Medulla oblongata (tissue), 1 donor: ENCODE data around the gene DEFB124.
A peak's percentile ranks its signal among the peaks of the same experiment; 100 is the strongest.
"Not testable (repeated sequence)": the region's sequence is repeated elsewhere in the genome, so short reads cannot be mapped to it uniquely, and the experiment has no call there.

Experiments used
- DNase-seq: peaks from one replicate; pipeline ENCODE4 v3.0.0-alpha.2; 2015; ENCODE audit errors: extremely low spot score

Gene DEFB124, protein sequence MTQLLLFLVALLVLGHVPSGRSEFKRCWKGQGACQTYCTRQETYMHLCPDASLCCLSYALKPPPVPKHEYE

DNA sequence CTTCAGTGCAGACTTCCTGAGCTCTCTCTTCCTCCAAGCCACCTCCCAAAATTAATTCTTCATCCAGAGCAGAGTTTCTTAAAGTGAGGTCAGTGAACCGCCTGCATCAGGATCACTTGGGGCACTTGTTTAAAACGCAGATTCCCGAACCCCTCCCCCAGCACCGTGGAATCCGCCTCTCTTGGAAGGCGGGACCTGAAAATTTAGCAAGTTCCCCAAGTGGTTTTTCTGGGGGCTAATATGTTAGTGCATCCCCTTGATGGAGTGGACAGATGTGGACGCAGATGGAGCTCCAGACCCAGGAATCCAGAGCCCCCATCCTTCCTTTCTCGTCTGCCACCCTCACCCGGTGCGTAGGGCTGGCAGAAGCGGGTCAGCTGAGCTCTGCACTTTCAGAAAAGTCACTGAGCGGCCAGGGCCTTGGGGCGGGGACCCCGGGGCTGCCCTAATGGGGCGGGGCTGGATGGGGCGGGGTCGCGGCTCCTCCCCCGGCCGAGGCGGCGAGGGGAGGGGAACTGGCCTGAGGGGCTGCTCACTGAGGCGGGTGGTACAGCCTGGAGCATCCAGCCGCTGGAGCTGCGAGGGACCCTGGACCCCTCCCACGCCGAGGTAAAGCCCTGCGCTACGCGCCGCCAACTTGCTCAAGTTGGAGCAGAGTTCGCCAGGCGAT lies at the start of gene DEFB124, which contains the start of gene REM1:
TSS of gene DEFB124 (minus strand) at position 370 of the 670 bp plus-strand sequence. CDS start 2,114 bp downstream, outside the sequence.
TSS of gene REM1 (plus strand) at position 531 of the 670 bp plus-strand sequence. CDS start 1,158 bp downstream, outside the sequence.
- no peak for DNase-seq

DNA sequence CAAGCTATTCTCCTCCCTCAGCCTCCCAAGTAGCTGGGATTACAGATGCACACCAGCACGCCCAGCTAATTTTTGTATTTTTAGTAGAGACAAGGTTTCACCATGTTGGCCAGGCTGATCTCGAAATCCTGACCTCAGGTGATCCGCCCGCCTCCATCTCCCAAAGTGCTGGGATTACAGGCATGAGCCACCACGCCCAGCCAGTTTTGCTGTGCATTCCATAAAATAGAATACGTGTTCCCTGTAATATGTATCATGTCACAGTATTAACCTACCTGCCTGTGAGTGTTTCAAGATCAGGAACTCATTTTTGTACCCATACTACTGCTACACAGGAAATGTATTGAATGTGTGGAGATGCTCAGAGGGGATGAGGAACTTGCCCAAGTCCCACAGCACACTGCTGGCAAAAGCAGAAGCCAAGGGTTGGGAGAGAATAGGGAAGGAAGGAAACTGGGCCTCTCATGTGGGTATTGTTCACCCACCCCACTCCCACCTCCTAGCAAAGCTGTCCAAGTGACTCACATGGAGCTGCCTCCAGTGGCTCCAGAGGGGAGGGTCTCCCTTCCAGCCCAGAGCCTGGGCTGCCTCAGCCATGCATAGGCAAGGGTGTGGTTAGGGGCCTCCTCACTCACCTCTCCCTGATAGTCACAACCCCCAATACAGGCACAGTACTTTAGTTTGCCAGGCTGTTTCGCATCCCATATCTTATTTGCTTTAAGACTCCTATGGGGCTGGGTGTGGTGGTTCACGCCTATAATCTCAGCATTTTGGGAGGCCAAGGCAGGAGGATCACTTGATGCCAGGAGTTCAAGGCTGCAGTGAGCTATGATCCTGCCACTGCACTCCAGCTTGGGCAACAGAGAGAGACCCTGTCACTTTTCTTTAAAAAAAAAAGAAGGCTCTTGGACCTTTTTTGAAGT lies 48.7 kb upstream of the DEFB124 start:
- DNase-seq = peak; percentile 66

DNA sequence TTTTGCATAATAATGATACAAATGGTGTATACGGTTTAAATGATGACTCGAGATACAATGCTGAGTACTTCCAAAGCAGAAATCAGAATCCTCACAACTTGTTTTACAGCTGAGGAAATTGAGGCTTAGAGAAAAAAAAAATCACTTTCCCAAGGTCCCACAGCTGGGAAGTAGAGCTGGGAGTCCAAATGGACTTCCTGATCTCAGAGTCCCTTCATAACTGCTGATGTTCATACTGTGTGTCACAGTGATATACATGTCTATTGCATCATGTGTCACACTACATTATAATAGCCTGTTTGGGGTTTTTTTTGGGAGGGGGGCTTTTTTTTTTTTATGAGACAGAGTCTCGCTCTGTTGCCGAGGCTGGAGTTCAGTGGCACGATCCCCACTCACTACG lies 47.8 kb upstream of the DEFB124 start:
- no peak for DNase-seq

DNA sequence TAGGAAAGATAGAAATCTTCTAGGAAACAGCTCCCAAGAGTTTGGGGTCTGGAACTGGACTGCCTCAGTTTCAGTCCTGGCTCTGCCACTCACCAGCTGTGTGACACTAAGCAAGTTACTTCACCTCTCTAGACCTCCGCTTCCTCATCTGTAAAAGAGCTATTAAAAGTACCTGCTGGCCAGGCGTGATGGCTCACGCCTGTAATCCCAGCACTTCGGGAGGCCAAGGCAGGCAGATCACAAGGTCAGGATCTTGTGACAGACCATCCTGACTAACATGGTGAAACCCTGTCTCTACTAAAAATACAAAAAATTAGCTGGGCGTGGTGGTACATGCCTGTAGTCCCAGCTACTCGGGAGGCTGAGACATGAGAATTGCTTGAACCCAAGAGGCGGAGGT lies 46.3 kb upstream of the DEFB124 start:
- DNase-seq = not testable (repeated sequence)

DNA sequence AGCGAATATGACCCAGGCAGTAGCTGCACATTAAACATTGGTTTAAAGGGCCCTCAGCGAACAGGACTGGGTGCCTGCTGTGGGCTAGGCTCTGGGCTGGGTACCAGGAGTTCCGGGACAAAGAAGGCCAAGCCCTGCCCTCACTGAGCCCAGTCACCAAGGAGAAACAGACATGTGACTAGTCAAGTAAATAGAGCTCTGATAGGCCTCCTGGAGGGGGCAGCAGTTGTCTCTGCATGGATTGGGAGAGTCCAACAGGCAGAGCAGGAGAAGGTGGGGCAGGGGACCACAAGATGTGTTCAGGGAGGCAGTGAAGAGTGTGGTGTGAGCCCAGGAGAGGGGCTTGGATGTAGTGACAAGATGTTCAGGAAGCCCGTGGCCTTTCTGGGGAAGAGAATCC lies 42.4 kb upstream of the DEFB124 start:
- DNase-seq = peak; percentile 47

DNA sequence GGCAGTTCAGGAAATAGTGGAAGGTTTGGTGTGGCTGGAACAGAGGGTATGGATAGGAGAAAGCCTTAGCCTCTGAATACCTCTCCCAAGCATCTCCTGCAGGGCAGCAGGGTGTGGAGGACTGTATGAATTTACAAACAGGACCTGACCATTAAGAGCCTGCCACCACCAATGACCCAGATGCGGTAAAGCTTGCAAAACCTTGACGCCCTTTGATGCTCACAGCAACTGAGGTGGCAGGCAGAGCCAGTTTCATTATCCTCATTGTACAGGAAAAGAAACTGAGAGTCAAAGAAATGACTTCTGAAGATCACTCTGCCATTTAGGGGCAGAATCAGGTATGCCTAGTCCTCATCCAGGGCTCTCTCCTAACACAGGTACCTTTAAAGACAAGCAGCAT lies 41.7 kb upstream of the DEFB124 start:
- no peak for DNase-seq

DNA sequence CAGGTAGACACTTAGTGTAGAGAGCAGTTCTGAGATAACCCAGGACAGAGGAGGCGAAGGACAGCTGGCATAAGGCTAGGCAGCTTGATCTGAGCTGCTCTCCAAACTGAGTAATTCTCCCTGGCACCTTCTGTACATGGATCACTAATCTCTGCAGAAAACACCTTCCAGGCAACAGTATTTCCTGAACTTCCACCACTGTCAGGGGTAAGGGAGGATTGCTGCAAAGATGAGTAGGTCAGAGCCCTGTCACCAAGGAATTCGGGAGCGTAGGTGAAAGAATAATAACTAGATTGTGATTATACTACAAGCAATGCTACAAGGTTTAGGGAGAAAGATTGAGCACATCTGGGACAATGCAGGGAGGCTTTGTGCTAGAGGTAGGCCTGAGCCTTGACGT lies 41.2 kb upstream of the DEFB124 start:
- no peak for DNase-seq

DNA sequence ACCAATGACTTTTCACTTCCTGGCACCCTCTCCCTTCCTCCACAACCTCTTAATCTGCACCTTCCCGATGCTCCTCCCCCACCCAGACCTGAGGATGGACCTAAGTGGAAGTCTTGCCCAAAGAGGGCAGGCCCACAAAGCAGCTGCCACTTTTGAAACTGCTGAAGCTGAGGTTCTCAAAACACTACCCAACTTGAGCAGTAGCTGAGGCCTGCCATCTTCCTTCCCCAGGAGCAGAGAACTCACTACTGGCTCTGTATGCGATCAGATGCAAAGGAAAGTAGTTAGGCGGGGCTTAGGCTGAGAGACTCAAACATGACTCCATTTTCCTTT lies 40.8 kb upstream of the DEFB124 start:
- no peak for DNase-seq

DNA sequence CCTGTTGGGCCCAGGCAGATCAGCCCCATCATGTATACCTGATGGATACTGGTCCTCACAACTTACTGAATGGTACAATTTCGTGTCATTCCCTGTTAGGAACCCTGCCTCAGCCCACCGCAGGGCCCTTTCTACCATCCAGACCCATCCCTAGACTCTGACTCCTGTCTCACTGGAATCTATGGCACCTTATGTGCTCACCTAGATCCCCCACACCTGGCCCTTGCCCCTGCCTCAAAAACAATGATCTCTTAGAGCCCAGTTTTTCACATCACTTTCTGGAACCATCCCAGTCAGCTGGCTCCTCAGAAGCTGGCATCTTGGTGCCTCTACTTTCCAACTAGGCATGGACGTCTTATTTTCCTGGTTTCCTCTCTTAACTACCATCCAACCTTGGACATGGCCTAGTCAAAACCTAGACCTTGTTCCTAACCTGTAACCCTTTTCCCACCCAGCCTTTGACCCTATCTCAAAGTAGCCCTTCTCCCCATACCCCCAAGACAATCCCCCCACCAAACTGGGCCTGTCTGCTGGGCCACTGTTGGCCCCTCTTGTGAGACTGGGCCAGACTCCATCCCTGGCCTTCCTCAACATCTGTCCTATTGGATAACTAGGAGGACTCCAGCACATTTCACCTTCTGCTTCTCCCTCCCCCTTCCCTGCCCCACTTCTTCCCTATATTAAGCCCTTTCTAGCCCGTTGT lies 40.3 kb upstream of the DEFB124 start:
- DNase-seq = no peak

DNA sequence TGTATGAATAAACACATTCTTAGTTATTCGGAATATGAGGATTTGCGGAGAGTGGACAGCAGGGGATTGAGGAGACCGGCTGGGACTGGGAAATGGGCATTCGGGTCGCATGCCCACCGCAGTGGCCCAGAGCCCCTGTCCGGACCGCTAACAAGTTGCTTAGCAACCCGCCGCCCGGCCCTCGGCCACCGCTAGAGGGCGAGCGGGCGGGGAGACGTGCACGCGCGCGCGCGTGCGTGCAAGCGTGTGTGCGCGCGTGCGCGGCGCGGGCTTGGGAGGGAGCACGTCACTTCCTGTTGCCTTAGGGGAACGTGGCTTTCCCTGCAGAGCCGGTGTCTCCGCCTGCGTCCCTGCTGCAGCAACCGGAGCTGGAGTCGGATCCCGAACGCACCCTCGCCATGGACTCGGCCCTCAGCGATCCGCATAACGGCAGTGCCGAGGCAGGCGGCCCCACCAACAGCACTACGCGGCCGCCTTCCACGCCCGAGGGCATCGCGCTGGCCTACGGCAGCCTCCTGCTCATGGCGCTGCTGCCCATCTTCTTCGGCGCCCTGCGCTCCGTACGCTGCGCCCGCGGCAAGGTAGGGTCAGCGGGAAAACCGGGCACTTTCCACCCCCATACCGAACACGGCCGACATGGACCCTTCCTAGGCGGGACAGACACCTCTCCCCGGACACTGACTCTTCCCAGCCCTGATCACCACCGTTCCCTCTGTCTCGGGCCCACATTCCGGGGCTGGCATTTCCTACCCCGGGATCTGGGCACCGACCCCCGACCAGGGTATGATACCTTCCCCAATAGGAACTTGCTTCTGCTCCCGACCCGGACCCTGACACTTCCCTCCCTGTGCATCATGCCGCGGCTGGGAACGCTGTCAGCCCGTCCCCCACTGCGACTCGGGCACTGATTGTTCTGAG lies 39.5 kb upstream of the DEFB124 start, which contains the start of gene HM13:
TSS of gene HM13 (plus strand) at position 289 of the 918 bp plus-strand sequence. CDS start at position 399, 110 bp downstream.
- peak; percentile 94 for DNase-seq

DNA sequence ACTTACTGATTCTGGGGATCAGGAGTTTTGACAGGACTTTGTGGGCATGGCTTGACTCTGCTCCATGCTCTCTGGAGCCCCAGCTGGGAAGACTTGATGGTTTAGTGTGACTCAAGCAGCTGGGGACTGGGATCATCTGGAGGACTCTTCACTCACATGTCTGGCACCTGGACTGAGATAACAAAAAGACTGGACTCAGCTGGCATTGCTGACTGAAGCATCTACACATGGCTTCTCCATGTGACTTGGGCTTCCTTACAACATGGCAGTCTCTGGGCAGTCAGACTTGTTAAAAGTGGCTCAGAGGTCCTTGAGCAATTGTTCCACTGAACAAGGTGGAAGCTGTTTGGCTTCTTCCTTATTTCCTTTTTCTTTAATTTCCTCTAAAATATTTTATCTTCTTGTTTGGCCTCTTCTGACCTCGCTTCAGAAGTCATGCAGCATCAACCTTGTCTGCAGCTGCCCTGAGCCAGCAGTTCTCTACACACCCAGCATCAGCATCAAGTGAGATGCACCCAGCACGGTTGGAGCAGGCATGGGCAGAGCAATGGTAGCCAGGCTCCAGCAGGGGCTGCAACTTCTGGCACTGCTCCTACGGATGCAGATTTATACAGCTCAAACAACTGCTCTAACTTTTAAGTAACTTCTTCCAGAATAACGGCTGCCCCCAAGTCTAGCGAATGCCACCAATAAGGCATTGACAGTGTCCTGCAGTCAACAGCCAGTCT lies 33.8 kb upstream of the DEFB124 start:
- no peak for DNase-seq

DNA sequence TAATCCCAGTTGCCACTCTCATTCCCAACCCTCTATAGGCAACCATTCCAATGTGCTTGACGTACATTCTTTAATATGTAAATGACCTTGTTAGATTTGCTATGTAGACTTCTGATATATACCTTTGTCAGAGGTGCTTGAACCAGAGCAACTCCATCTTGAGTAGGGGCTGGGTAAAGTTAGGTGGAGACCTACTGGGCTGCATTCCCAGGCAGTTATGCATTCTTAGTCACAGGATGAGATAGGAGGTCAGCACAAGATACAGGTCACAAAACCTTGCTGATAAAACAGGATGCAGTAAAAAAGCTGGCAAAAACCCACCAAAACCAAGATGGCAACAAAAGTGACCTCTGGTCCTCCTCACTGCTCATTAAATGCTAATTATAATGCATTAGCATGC lies 31.0 kb upstream of the DEFB124 start:
- no peak for DNase-seq

DNA sequence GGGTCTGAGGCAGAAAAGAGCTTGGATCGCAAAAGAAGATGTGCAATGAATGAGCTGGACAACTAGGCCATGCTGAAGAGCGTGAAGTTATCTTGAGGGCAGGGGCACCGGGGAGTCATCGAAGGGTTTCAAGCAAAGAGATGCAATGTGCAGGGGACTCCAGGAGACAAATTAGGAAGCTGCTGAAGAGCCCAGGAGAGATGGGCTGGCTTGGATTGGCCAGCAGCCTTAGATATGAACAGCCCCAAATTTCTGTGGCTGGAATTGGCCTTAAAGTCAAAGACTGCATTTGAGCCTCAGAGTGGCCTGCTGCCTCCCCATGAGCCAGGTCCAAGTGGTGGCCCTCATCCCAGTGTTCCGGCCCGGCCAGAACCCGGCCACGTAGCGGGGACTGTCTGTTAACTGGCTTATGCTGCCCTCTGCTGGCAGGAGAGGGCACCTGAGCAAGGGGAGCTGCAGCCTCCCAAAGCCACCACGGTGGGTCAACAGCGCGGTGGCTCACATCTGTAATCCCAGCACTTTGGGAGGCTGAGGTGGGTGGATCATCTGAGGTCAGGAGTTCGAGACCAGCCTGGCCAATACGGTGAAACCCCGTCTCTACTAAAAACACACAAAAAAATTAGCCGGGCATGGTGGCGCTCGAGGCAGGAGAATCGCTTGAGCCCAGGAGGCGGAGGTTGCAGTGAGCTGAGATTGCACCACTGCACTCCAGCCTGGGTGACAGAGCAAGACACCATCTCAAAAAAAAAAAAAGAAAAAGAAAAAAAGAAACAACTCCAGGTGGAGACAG lies 28.2 kb upstream of the DEFB124 start:
- peak; percentile 92 for DNase-seq

DNA sequence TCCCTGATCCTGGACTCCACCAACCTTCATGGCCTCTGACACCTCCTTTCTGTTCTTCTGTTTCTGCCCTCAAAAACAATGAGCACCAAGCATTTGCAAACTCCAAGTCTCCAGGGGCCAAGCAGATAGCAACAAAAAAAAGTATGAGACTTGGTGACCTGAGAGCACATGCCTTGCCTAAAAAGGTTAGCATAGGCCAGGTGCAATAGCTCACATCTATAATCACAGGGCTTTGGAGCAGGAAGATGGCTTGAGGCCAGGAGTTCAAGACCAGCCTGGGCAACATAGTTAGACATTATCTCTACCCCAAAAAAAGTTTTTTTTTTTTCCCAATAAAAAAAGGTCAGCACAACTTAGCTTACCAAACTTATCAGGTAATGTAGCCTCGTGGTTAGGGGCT lies 25.6 kb upstream of the DEFB124 start:
- DNase-seq = no peak

DNA sequence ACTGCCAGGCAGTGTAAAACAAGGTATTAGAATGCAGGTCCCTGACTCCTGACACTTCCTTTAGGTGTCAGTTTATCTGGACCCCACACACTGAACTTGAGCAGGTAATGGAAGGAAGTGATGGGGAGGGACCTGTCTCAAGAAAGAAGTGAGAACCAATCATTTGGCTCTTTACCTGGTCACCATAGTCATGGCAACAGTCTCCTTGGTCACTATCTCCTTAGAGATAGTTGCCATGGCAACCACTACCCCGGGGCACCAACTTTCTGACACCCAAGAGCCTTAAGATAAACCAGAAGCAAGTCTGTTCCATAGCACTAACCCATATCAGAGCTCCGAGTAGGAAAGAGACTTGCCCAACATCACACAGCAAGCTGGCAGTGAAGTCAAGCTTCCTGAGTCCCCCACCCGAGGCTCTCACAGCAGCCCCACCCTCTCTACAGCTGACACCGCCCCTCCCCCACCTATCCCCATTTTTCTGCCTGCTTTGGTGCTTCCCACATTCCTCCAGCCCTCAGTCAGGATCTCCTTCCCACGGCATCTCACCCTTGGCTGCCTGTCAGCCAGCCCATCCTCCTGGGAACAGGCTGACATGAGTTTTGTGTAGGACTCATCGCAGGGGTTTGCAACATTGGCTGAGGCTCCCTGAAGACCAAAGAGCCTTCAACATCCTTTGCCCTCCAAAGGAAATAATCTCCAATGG lies 23.1 kb upstream of the DEFB124 start:
- DNase-seq = no peak

DNA sequence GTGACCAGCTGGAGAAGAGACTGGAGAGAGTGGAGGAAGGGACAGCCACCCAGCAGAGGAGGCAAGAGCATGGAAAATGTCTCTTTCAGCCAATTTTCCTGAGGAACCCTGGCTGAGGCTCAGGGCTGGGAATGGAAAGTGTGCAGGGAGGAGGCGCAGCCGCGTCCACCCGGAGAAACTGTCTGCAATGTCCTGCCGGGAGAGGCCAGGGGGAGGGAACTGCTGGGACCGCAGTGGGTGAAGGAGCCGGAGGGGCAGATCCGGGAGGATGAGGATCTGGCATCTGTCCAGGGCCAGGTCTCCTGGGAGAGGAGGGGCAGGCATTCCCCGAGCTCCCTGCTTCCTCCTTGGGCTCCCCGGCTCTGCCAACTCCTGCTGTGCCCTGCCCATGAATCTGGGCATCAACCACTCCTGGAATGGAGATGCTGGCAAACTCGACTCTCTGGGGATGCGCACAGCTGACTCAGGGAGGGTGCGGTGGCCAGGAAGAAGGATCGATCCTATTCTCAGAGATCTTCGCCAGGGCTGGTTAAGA lies 21.9 kb upstream of the DEFB124 start:
- no peak for DNase-seq

DNA sequence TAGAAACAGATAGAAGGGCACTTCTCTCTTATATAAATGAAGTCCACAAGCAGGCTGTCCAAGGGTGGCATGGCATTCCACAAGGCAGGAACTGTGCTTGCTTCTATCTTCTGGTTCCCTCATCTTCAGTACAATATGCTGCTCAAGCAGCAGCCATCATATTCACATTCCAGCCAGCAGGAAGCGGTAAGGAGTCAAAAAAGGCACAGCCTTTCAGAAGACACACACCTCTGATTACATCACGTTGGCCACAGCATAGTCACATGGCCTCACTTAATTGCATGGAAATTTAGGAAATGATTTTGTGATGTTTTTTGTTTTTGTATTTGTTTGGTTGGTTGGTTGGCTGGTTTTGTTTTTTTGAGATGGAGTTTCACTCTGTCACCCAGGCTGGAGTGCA lies 19.2 kb upstream of the DEFB124 start:
- DNase-seq = no peak

DNA sequence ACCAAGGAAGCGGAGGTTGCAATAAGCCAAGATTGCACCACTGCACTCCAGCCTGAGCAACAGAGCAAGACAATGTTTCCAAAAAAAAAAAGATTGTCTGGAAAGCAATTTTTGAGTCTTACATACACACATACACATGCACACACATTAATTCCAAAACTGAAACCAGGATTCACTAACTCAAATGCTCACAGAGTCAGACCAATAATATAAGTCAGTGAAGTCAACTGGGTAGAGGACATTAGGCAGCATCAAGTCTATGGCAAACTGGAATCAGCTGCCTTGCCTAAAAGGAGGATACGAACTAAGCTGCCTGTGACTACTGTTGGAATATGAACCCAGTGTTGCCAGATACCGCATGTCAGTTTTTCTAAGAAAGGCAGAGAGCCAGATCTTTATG lies 15.8 kb upstream of the DEFB124 start:
- DNase-seq = no peak

DNA sequence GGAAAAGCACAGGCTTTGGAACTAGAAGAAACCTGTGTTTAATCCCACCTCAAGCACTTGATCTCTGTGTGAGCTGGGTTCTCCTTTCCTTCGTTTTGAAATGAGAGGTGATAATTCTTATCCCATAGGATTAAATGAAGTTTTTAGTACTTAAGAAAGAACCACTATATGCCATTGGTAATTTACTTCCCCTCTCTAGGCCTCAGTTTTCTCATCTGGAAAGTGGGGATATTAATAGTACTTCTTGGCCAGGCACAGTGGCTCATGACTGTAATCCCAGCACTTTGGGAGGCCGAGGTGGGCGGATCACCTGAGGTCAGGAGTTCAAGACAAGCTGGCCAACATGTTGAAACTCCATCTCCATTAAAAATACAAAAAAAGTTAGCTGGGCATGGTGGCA lies 14.2 kb upstream of the DEFB124 start:
- DNase-seq = no peak
